HG03060 (cell line): ENCODE measurements around the gene LACC1.

Source experiments
- ATAC-seq: cut with Tn5 transposase; IDR thresholded peaks from one replicate; pipeline ENCODE4 v1.9.1; 2021; ENCODE audit warnings: low read depth, moderate number of reproducible peaks; ENCODE audit not compliant: unreplicated experiment

Gene LACC1

GRCh38 chr13:43881580-43881979, 1.9 kb downstream of the LACC1 start:
- ATAC-seq = no peak

- ATAC-seq = no peak
Observed at GRCh38 chr13:43883631-43884030, 3.9 kb downstream of the LACC1 start.

GRCh38 chr13:43884222-43884621, 4.5 kb downstream of the LACC1 start:
- no peak for ATAC-seq

GRCh38 chr13:43894438-43894837, 14.7 kb downstream of the LACC1 start:
- no peak for ATAC-seq

- no peak for ATAC-seq
Observed at GRCh38 chr13:43895940-43896339, 16.2 kb downstream of the LACC1 start.

GRCh38 chr13:43905435-43906031, 25.8 kb downstream of the LACC1 start:
- ATAC-seq = no peak

GRCh38 chr13:43908156-43909126, 28.7 kb downstream of the LACC1 start:
- no peak for ATAC-seq

GRCh38 chr13:43910856-43911255, 31.2 kb downstream of the LACC1 start:
- ATAC-seq = no peak

GRCh38 chr13:43911278-43911677, 31.6 kb downstream of the LACC1 start:
- ATAC-seq = no peak

GRCh38 chr13:43911871-43912270, 32.2 kb downstream of the LACC1 start:
- ATAC-seq = no peak

GRCh38 chr13:43915451-43915850, 35.7 kb downstream of the LACC1 start:
- ATAC-seq = no peak

- no peak for ATAC-seq
Observed at GRCh38 chr13:43916828-43917227, 37.1 kb downstream of the LACC1 start.

GRCh38 chr13:43918636-43919035, 38.9 kb downstream of the LACC1 start:
- ATAC-seq = no peak

GRCh38 chr13:43920965-43921674, 41.4 kb downstream of the LACC1 start:
- ATAC-seq = no peak

GRCh38 chr13:43924549-43925245, 45.0 kb downstream of the LACC1 start:
- peak; percentile 86 for ATAC-seq

- ATAC-seq = no peak
Observed at GRCh38 chr13:43929947-43930346, 50.2 kb downstream of the LACC1 start.

GRCh38 chr13:43933378-43933777, 53.7 kb downstream of the LACC1 start:
- ATAC-seq = peak; percentile 96

GRCh38 chr13:43934273-43934672, 54.6 kb downstream of the LACC1 start:
- ATAC-seq = no peak

- no peak for ATAC-seq
Observed at GRCh38 chr13:43935878-43936277, 56.2 kb downstream of the LACC1 start.

- ATAC-seq = no peak
Observed at GRCh38 chr13:43936647-43937046, 56.9 kb downstream of the LACC1 start.

GRCh38 chr13:43937839-43938238, 58.1 kb downstream of the LACC1 start:
- ATAC-seq = no peak
